Spinal cord (tissue), 10 donors: Measurements from ENCODE around the gene TBR1. TPM values are rescaled to one million over a fixed set of nuclear protein-coding genes. Genes with fewer than 3 reads are reported as not detected.

Experiments used
- DNase-seq, 6 donors: peaks; one replicate each; pipeline versions ENCODE4 v3.0.0 to v3.0.0-alpha.2; 2013 to 2015; ENCODE audit warnings: low spot score in 6 of 6, low read depth in 4 of 6
- H3K27ac ChIP-seq: one replicate; pipeline ENCODE4 v1.5.1; 2013; ENCODE audit warnings: low read depth, low read length, control low read depth
- H3K27me3 ChIP-seq: one replicate; pipeline ENCODE4 v1.6.1; 2013; ENCODE audit warnings: low read length; ENCODE audit not compliant: control insufficient read depth, insufficient read depth
- H3K36me3 ChIP-seq: one replicate; pipeline ENCODE4 v1.6.1; 2013; ENCODE audit warnings: low read length; ENCODE audit not compliant: control insufficient read depth, insufficient read depth
- H3K4me1 ChIP-seq: one replicate; pipeline ENCODE4 v1.6.1; 2013; ENCODE audit warnings: low read length; ENCODE audit not compliant: control insufficient read depth, insufficient read depth
- H3K4me3 ChIP-seq: one replicate; pipeline ENCODE4 v1.5.1; 2013; ENCODE audit warnings: low read depth, low read length, control low read depth
- H3K9me3 ChIP-seq: one replicate; pipeline ENCODE4 v1.6.1; 2013; ENCODE audit warnings: low read length; ENCODE audit not compliant: control insufficient read depth, insufficient read depth
- WGBS: methylation state at CpG from one replicate; pipeline ENCODE4 v1.1.5; 2013; ENCODE audit warnings: missing lambda C conversion rate; ENCODE audit not compliant: insufficient coverage; 5-methylcytosine and 5-hydroxymethylcytosine counted together
- polyA plus RNA-seq, 2 donors: library from polyadenylated mRNA; unstranded; fragments of 120-200 nt; gene quantifications; one replicate each; pipeline ENCODE4 v1.2.1, GENCODE V29; 2013; ENCODE audit not compliant: insufficient read length in 2 of 2
- total RNA-seq, 2 donors: library from RNA; depleted of rRNA in 1 of 2; stranded (reverse); fragments of 120-200 nt in 1 of 2; fragments of >200 nt in 1 of 2; gene quantifications; one replicate each; pipeline versions ENCODE4 v1.2.3 to v1.2.4, GENCODE V29; 2013 to 2014
- donor health status: healthy.

The TBR1 gene
- total and polyA plus RNA-seq, 4 donors, result 0.10 to 1.3 TPM; not detected in 2

- Histone ChIP-seq H3K9me3 (no peaks in the 10 kb centered on the region), H3K4me3 (no peak overlapping the region), H3K4me1 (peaks cover 18% of the 10 kb centered on the region), H3K27ac (no peak overlapping the region), H3K27me3 (peaks cover 93% of the 10 kb centered on the region), H3K36me3 (no peaks in the 10 kb centered on the region)
- WGBS, result 0% methylated on average over 9 of the region's 13 CpGs
- peak in 2 of 6 donors; percentile 79 to 84 for DNase-seq
Observed at GRCh38 chr2:161426455-161426921, 10.4 kb downstream of the TBR1 start.

GRCh38 chr2:161426922-161427663 lies 11.0 kb downstream of the TBR1 start:
- Histone ChIP-seq H3K36me3 (no peaks in the 10 kb centered on the region), H3K27ac (no peak overlapping the region), H3K27me3 (peaks cover 88% of the 10 kb centered on the region), H3K4me1 (peaks cover 18% of the 10 kb centered on the region), H3K4me3 (no peak overlapping the region), H3K9me3 (no peaks in the 10 kb centered on the region)
- peak in 3 of 6 donors; percentile 26 to 58 (median 49) for DNase-seq
- WGBS, result under 1% methylated on average over 48 of the region's 54 CpGs

DNA sequence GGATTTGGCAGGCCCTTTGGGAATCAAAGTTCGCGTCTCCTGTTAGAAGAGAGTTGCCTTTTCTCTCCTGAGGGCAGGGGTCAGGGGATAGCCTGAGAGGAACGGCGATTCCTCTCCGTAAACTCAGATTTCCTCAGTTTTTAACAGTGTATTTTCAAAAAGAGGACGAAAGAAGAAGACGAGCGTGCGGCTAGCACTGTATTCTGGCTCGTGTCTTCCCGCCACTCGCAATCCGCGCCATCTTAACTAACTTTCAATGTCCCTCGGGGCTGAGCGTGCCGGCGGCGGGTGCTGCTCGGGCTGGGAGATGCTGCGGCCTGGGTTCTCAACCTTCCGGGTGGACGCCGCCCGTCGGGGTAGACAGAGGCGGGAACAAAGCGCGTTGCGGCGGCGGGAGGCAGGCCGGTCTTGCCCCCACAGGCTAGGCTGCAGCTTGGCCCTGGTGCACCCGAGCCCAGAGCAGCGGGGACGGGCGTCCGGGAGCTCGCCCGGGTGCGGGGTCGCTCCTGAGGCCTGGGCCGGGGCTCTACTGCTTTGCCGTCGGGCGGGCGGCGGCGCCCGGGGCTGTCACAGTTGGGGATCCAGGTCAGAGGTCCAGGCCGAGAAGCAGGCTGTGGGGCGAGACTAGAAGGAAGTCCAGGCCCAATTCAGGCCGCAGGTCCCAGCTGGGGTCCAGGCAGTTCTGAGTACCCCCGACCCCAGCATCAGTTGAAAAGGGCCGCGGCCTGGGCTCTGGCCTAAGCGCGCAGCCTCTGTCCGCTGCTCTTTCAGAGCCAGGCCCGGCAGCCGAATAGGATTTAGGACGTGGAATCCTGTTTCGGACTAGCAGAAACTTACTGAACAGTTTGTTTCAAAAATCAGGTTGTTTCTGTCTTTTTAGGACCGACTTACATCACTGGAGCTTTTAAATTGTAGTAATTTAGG lies 11.8 kb downstream of the TBR1 start:
- peak in 1 of 6 donors; percentile 34 for DNase-seq
- Histone ChIP-seq H3K4me3 (no peak overlapping the region), H3K4me1 (peaks cover 18% of the 10 kb centered on the region), H3K27me3 (peaks cover 79% of the 10 kb centered on the region), H3K9me3 (no peaks in the 10 kb centered on the region), H3K27ac (no peak overlapping the region), H3K36me3 (no peaks in the 10 kb centered on the region)
- WGBS, result 20% methylated on average over 60 of the region's 64 CpGs

DNA sequence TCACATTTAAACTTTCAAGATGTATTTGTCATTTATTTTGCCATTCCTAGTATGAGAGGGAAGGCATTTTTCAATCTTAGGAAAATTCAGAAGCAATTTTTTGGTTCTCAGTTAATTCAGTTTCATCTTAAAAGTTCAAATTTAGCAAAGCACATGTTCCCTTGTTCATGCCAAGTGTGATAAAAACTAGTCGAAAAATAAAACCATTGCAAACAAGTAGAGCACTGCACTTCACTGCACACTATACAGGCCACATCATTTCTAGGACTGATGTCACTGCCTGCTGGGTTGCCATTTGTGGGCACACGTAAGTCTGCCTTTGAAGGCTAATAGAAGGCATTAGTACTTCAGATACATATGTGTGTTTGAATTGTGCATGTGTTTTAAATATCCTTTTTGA lies 14.3 kb downstream of the TBR1 start:
- peaks cover 55% of the 10 kb centered on the region for H3K27me3 ChIP-seq
- no peak overlapping the region for H3K27ac ChIP-seq
- H3K9me3 ChIP-seq, result no peaks in the 10 kb centered on the region
- 83% methylated on average over 1 of the region's 2 CpGs for WGBS
- no peaks in the 10 kb centered on the region for H3K36me3 ChIP-seq
- peaks cover 9% of the 10 kb centered on the region for H3K4me1 ChIP-seq
- H3K4me3 ChIP-seq, result no peak overlapping the region
- no peak for DNase-seq

DNA sequence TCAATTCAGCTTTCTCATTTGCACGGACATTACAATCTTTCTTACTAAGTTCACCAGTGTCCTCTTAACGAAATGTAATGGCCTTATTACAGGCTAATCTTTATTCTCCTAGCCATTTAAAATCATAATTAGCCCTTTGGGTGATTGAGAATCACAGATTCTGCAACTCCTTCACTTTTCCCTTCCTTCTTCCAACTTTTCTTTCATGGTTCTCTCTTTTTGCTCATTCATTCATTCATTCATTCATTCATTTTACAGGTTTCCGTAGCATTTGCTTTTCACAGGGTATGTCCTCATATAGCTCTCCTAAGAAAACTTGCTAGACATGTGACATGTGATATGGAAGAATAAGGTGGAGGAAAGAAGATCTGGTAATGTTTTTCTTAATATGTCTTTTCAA lies 16.0 kb downstream of the TBR1 start:
- no peak overlapping the region for H3K4me3 ChIP-seq
- peaks cover 38% of the 10 kb centered on the region for H3K27me3 ChIP-seq
- 15% methylated on average over 2 of the region's 3 CpGs for WGBS
- peaks cover 8% of the 10 kb centered on the region for H3K4me1 ChIP-seq
- DNase-seq, result no peak
- H3K36me3 ChIP-seq, result no peaks in the 10 kb centered on the region
- no peak overlapping the region for H3K27ac ChIP-seq
- H3K9me3 ChIP-seq, result peaks cover 1% of the 10 kb centered on the region

DNA sequence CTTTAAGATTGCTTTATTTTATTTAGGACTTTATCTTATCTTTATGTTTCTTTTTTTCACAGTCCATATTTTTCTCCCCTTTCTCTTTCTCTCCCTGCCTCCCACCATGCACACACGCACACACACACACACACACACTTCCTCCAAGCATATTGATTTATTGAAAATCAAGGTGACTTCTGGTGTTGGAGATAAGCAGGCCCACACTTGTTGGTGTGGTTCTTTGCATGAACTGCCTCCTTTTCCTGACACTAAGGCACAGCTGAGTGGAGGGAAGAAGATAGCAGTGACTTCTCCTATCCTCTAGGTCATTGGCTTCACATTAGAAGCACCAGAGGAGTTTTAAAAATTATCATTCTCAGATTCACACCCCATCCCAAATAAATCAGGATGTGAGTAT lies 18.0 kb downstream of the TBR1 start:
- Histone ChIP-seq H3K4me1 (no peaks in the 10 kb centered on the region), H3K9me3 (peaks cover 1% of the 10 kb centered on the region), H3K4me3 (no peak overlapping the region), H3K36me3 (no peaks in the 10 kb centered on the region), H3K27ac (no peak overlapping the region), H3K27me3 (peaks cover 20% of the 10 kb centered on the region)
- no CpG with 5 or more reads among the region's 1 CpG for WGBS
- no peak for DNase-seq

DNA sequence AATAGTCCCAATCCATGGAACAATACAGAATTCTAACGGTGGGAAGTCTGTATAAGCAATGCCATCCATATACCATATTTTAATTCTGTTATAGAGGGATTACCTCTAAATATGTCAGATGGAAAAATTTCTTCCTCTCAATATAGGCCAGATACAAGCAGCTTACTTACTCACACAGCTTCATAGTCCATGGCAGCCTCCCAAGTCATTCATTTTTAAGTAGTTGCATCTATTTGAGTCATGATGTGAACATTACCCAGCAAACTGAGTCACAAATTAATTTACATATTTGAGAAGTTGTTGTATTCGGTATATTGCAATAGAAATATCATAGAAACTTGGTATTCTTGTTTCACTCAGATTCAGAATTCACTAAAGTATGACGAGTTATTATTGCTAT lies 20.3 kb downstream of the TBR1 start:
- no peak for DNase-seq
- H3K27me3 ChIP-seq, result peaks cover 2% of the 10 kb centered on the region
- peaks cover 1% of the 10 kb centered on the region for H3K9me3 ChIP-seq
- no peak overlapping the region for H3K27ac ChIP-seq
- no CpG with 5 or more reads among the region's 3 CpGs for WGBS
- H3K4me1 ChIP-seq, result no peaks in the 10 kb centered on the region
- no peak overlapping the region for H3K4me3 ChIP-seq
- no peaks in the 10 kb centered on the region for H3K36me3 ChIP-seq

- Histone ChIP-seq H3K27me3 (no peaks in the 10 kb centered on the region), H3K4me3 (no peak overlapping the region), H3K4me1 (no peaks in the 10 kb centered on the region), H3K27ac (no peak overlapping the region), H3K9me3 (peaks cover 1% of the 10 kb centered on the region), H3K36me3 (no peaks in the 10 kb centered on the region)
- 10% methylated on average over 1 of the region's 2 CpGs for WGBS
- DNase-seq, result no peak
Observed at GRCh38 chr2:161438598-161438997, 22.5 kb downstream of the TBR1 start.

DNA sequence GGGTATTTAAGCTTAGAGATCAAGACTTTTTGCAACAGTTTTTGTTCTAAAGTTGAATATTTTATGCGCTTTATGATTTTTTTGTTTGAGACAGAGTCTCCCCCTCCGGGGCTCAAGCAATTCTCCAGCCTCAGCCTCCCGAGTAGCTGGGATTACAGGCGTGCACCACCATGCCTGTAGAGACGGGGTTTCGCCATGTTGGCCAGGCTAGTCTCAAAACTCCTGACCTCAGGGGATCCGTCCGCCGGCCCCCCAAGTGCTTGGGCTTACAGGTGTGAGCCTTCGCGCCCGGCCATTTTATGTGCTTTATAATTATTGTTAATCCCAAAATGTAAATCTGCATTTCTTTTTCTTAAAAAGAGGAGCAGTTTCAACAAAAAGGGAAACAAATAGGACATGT lies 29.0 kb downstream of the TBR1 start:
- no peak for DNase-seq
- WGBS, result 98% methylated on average over 5 of the region's 12 CpGs

More for the DNA sequence above, 29.0 kb downstream of the TBR1 start:
- no peaks in the 10 kb centered on the region for H3K4me1 ChIP-seq
- H3K27ac ChIP-seq, result no peak overlapping the region
- H3K9me3 ChIP-seq, result no peaks in the 10 kb centered on the region
- H3K27me3 ChIP-seq, result no peaks in the 10 kb centered on the region
- H3K4me3 ChIP-seq, result no peak overlapping the region
- no peaks in the 10 kb centered on the region for H3K36me3 ChIP-seq
